ENCODE data around the gene SMYD1. TPM values are rescaled to one million over a fixed set of nuclear protein-coding genes. Genes with fewer than 3 reads are reported as not detected.
A peak's percentile ranks its signal among the peaks of the same experiment; 100 is the strongest.

SMYD1 gene
- total RNA-seq, 2 donors from 2014 or later, result 0.45 TPM; not detected in 1

- DNase-seq (no peak), ATAC-seq (no peak)
- intact Hi-C loops (cut with DNase I, micrococcal nuclease), result no loop called here
Measured at GRCh38 chr2:88053934-88054781, 13.5 kb upstream of the SMYD1 start.

- DNase-seq (peak in 1 of 2 donors; percentile 31), ATAC-seq (peak; percentile 6)
- intact Hi-C loops (cut with DNase I, micrococcal nuclease), result no loop called here
Measured at GRCh38 chr2:88054782-88055370, 12.7 kb upstream of the SMYD1 start.

- DNase-seq, result peak; percentile 96
- peak; percentile 84 for ATAC-seq
- intact Hi-C loops (cut with DNase I, micrococcal nuclease), result no loop called here
Measured at GRCh38 chr2:88055371-88056128, 12.1 kb upstream of the SMYD1 start, which contains the start of gene KRCC1. TSS of gene KRCC1 (minus strand) at chr2:88055783. CDS start at chr2:88028563, 27,220 bp downstream.

GRCh38 chr2:88057437-88057844 is 10.2 kb upstream of the SMYD1 start:
- intact Hi-C loops (cut with DNase I, micrococcal nuclease), result no loop called here
- peak; percentile 17 for ATAC-seq
- DNase-seq, result no peak

- intact Hi-C loops (cut with DNase I, micrococcal nuclease), result no loop called here
- DNase-seq (no peak), ATAC-seq (no peak)
Measured at GRCh38 chr2:88058191-88058590, 9.4 kb upstream of the SMYD1 start.

- ATAC-seq (peak; percentile 31), DNase-seq (no peak)
- intact Hi-C loops (cut with DNase I, micrococcal nuclease), result loop anchor here in 1 of 2 donors (10.0 kb wide), 1 partner anchor 105 kb away; no protein-coding TSS in a partner anchor
Measured at GRCh38 chr2:88059979-88060906, 7.4 kb upstream of the SMYD1 start.

- no peak for DNase-seq
- intact Hi-C loops (cut with DNase I, micrococcal nuclease), result loop anchor here in 1 of 2 donors (10.0 kb wide), 1 partner anchor 104 kb away; no protein-coding TSS in a partner anchor
- no peak for ATAC-seq
Measured at GRCh38 chr2:88060907-88061275, 6.7 kb upstream of the SMYD1 start.

GRCh38 chr2:88061295-88061694 is 6.3 kb upstream of the SMYD1 start:
- no peak for DNase-seq
- intact Hi-C loops (cut with DNase I, micrococcal nuclease), result loop anchor here in 1 of 2 donors (10.0 kb wide), 1 partner anchor 104 kb away; no protein-coding TSS in a partner anchor
- no peak for ATAC-seq

- DNase-seq, result no peak
- intact Hi-C loops (cut with DNase I, micrococcal nuclease), result loop anchor here in 1 of 2 donors (10.0 kb wide), 1 partner anchor 98 kb away; no protein-coding TSS in a partner anchor
Measured at GRCh38 chr2:88066543-88066942, 1.1 kb upstream of the SMYD1 start.

GRCh38 chr2:88067189-88067588 is 436 bp upstream of the SMYD1 start:
- intact Hi-C loops (cut with DNase I, micrococcal nuclease), result loop anchor here in 1 of 2 donors (10.0 kb wide), 1 partner anchor 98 kb away; no protein-coding TSS in a partner anchor
- DNase-seq, result no peak
- no peak for ATAC-seq

More at GRCh38 chr2:88066543-88066942, 1.1 kb upstream of the SMYD1 start:
- ATAC-seq, result no peak

- ATAC-seq (no peak), DNase-seq (no peak)
Measured at GRCh38 chr2:88068044-88068443, 419 bp downstream of the SMYD1 start.

GRCh38 chr2:88069117-88069516 is 1.5 kb downstream of the SMYD1 start:
- DNase-seq, result no peak
- intact Hi-C loops (cut with DNase I, micrococcal nuclease), result loop anchor here in 1 of 2 donors (10.0 kb wide), 1 partner anchor 96 kb away; no protein-coding TSS in a partner anchor
- ATAC-seq, result no peak

More at GRCh38 chr2:88068044-88068443, 419 bp downstream of the SMYD1 start:
- intact Hi-C loops (cut with DNase I, micrococcal nuclease), result loop anchor here in 1 of 2 donors (10.0 kb wide), 1 partner anchor 97 kb away; no protein-coding TSS in a partner anchor

- ATAC-seq, result no peak
- intact Hi-C loops (cut with DNase I, micrococcal nuclease), result no loop called here
- no peak for DNase-seq
Measured at GRCh38 chr2:88070055-88070454, 2.4 kb downstream of the SMYD1 start.

GRCh38 chr2:88071365-88071764 is 3.7 kb downstream of the SMYD1 start:
- no peak for DNase-seq
- no peak for ATAC-seq
- intact Hi-C loops (cut with DNase I, micrococcal nuclease), result no loop called here

GRCh38 chr2:88074150-88074549 is 6.5 kb downstream of the SMYD1 start:
- intact Hi-C loops (cut with DNase I, micrococcal nuclease), result no loop called here
- DNase-seq, result no peak
- no peak for ATAC-seq

GRCh38 chr2:88074854-88075292 is 7.2 kb downstream of the SMYD1 start:
- ATAC-seq (no peak), DNase-seq (no peak)
- intact Hi-C loops (cut with DNase I, micrococcal nuclease), result no loop called here

GRCh38 chr2:88077080-88077479 is 9.5 kb downstream of the SMYD1 start:
- intact Hi-C loops (cut with DNase I, micrococcal nuclease), result no loop called here
- ATAC-seq (no peak), DNase-seq (no peak)

GRCh38 chr2:88078643-88079172 is 11.1 kb downstream of the SMYD1 start:
- intact Hi-C loops (cut with DNase I, micrococcal nuclease), result no loop called here
- DNase-seq (no peak), ATAC-seq (no peak)
